Gastroesophageal sphincter (tissue), 3 donors: ENCODE measurements around the gene RAB33B.

ENCODE experiments used
- CTCF ChIP-seq, 4 experiments: fragments of 200-600 bp in 2 of 4; fragments of 450-650 bp in 2 of 4; sonication (generic) in 1 of 4; IDR thresholded peaks; one replicate each; pipeline ENCODE4 v1.5.1; 2017 to 2019; ENCODE audit warnings: antibody characterized with exemption in 4 of 4, mild to moderate bottlenecking in 2 of 4, moderate library complexity in 2 of 4
- POLR2A ChIP-seq, 2 donors: fragments of 450-650 bp; IDR thresholded peaks; one replicate each; pipeline ENCODE4 v1.6.1; 2017; ENCODE audit warnings: antibody characterized with exemption in 2 of 2, mild to moderate bottlenecking in 2 of 2, moderate library complexity in 1 of 2

GRCh38 chr4:139483000-139483399 is 29.1 kb downstream of the RAB33B start:
- TF ChIP-seq CTCF (IDR thresholded peaks at IDR 0.05), result no peak
- no peak for TF ChIP-seq POLR2A (IDR thresholded peaks at IDR 0.05)
